ENCODE measurements around the gene COL6A5. TPM values are rescaled to one million over a fixed set of nuclear protein-coding genes. Genes with fewer than 3 reads are reported as not detected.

COL6A5 gene
- polyA plus RNA-seq, 1 experiment: not detected

- Histone ChIP-seq H3K27me3 (ENCODE audit: control insufficient read depth, insufficient read depth, low read length) (no peaks in the 10 kb centered on the region), H3K36me3 (ENCODE audit: control insufficient read depth, insufficient read depth, low read length) (no peaks in the 10 kb centered on the region), H3K4me3 (ENCODE audit: low read depth, low read length) (no peak overlapping the region)
- POLR2A ChIA-PET: no interaction called here
- CTCF ChIA-PET: no interaction called here
- DNase-seq (ENCODE audit: low read depth): no peak
- TF ChIP-seq CTCF (IDR thresholded peaks at IDR 0.05; ENCODE audit: insufficient read depth, low read depth, low read length): no peak
Measured at GRCh38 chr3:130459944-130460343, 114.5 kb downstream of the COL6A5 start.

GRCh38 chr3:130462089-130462488 is 116.6 kb downstream of the COL6A5 start:
- CTCF ChIA-PET: no interaction called here

GRCh38 chr3:130463221-130463620 is 117.7 kb downstream of the COL6A5 start:
- TF ChIP-seq CTCF (IDR thresholded peaks at IDR 0.05; ENCODE audit: insufficient read depth, low read depth, low read length): no peak
- CTCF ChIA-PET: no interaction called here

More at GRCh38 chr3:130462089-130462488, 116.6 kb downstream of the COL6A5 start:
- TF ChIP-seq CTCF (IDR thresholded peaks at IDR 0.05; ENCODE audit: insufficient read depth, low read depth, low read length): no peak
- H3K36me3 ChIP-seq (ENCODE audit: control insufficient read depth, insufficient read depth, low read length): no peaks in the 10 kb centered on the region
- DNase-seq (ENCODE audit: low read depth): no peak
- POLR2A ChIA-PET: no interaction called here
- H3K27me3 ChIP-seq (ENCODE audit: control insufficient read depth, insufficient read depth, low read length): no peaks in the 10 kb centered on the region
- no peak overlapping the region for H3K4me3 ChIP-seq (ENCODE audit: low read depth, low read length)

GRCh38 chr3:130465521-130465920 is 120.0 kb downstream of the COL6A5 start:
- ChIA-PET CTCF (no interaction called here), POLR2A (no interaction called here)
- TF ChIP-seq CTCF (IDR thresholded peaks at IDR 0.05; ENCODE audit: insufficient read depth, low read depth, low read length): no peak
- H3K36me3 ChIP-seq (ENCODE audit: control insufficient read depth, insufficient read depth, low read length): no peaks in the 10 kb centered on the region
- no peak overlapping the region for H3K4me3 ChIP-seq (ENCODE audit: low read depth, low read length)
- no peaks in the 10 kb centered on the region for H3K27me3 ChIP-seq (ENCODE audit: control insufficient read depth, insufficient read depth, low read length)
- DNase-seq (ENCODE audit: low read depth): no peak

More at GRCh38 chr3:130463221-130463620, 117.7 kb downstream of the COL6A5 start:
- POLR2A ChIA-PET: no interaction called here
- no peak overlapping the region for H3K4me3 ChIP-seq (ENCODE audit: low read depth, low read length)
- no peaks in the 10 kb centered on the region for H3K27me3 ChIP-seq (ENCODE audit: control insufficient read depth, insufficient read depth, low read length)
- no peaks in the 10 kb centered on the region for H3K36me3 ChIP-seq (ENCODE audit: control insufficient read depth, insufficient read depth, low read length)
- no peak for DNase-seq (ENCODE audit: low read depth)

GRCh38 chr3:130468311-130468710 is 122.8 kb downstream of the COL6A5 start:
- no peaks in the 10 kb centered on the region for H3K27me3 ChIP-seq (ENCODE audit: control insufficient read depth, insufficient read depth, low read length)
- H3K36me3 ChIP-seq (ENCODE audit: control insufficient read depth, insufficient read depth, low read length): no peaks in the 10 kb centered on the region
- no peak overlapping the region for H3K4me3 ChIP-seq (ENCODE audit: low read depth, low read length)
- no peak for DNase-seq (ENCODE audit: low read depth)
- ChIA-PET CTCF (interaction anchor here (1.4 to 1.9 kb wide), 2 partner anchors 11 to 13 kb away, joined by 3 to 4 read pairs; no protein-coding TSS in a partner anchor), POLR2A (no interaction called here)
- no peak for TF ChIP-seq CTCF (IDR thresholded peaks at IDR 0.05; ENCODE audit: insufficient read depth, low read depth, low read length)
